IMR-90 (cell line): ENCODE results near the gene UST. TPM values are rescaled to one million over a fixed set of nuclear protein-coding genes. Genes with fewer than 3 reads are reported as not detected.

Experiments
- ATAC-seq: fragments of 200-7000 bp; cut with Tn5 transposase; 2 replicates; pipeline ENCODE4 v1.9.1; 2020; ENCODE audit warnings: low read depth, mild to moderate bottlenecking, moderate library complexity
- BruUV-seq: library from RNA; stranded (reverse); fragments of 400-500 nt; replicated peaks from 2 replicates; lab custom pipeline; 2021; lab: Mats Ljungman, UMichigan
- CTCF ChIA-PET: fragments of 300-600 bp; formaldehyde crosslinking; extraction: SDS; loops from one replicate; lab custom pipeline; 2021; ENCODE audit warnings: antibody characterized with exemption; lab: Yijun Ruan, JAX
- POLR2A ChIA-PET: fragments of 300-600 bp; sonication (Branson Sonifier 250); formaldehyde crosslinking; loops from one replicate; lab custom pipeline; 2022; ENCODE audit warnings: antibody characterized with exemption; ENCODE audit not compliant: unreplicated experiment; lab: Charles Lee
- DNase-seq: peaks from one replicate; pipeline ENCODE4 v3.0.0; 2013
- H2AFZ ChIP-seq: replicated peaks from 2 replicates; pipeline ENCODE3; 2013; ENCODE audit warnings: low read length, mild to moderate bottlenecking; ENCODE audit not compliant: poor library complexity
- H2AK5ac ChIP-seq: 2 replicates; pipeline ENCODE4 v1.6.1; 2013; ENCODE audit warnings: low read depth, low read length, inconsistent platforms
- H2AK9ac ChIP-seq: replicated peaks from 2 replicates; pipeline ENCODE3; 2013; ENCODE audit warnings: mild to moderate bottlenecking, low read depth, low read length, moderate library complexity; ENCODE audit not compliant: poor library complexity
- H2BK120ac ChIP-seq: 2 replicates; pipeline ENCODE4 v1.6.1; 2013; ENCODE audit warnings: low read depth, low read length, inconsistent platforms
- H2BK15ac ChIP-seq: 3 replicates; pipeline ENCODE4 v1.6.1; 2013; ENCODE audit warnings: low read depth, low read length, inconsistent platforms
- H2BK20ac ChIP-seq: 2 replicates; pipeline ENCODE4 v1.6.1; 2013; ENCODE audit warnings: low read depth, mild to moderate bottlenecking, inconsistent platforms, low read length, moderate library complexity
- H2BK5ac ChIP-seq: 2 replicates; pipeline ENCODE4 v1.6.1; 2013; ENCODE audit warnings: mild to moderate bottlenecking, low read depth, low read length, inconsistent platforms; ENCODE audit not compliant: poor library complexity, severe bottlenecking
- H3K14ac ChIP-seq: replicated peaks from 2 replicates; pipeline ENCODE4 v1.6.1; 2013; ENCODE audit warnings: low read depth, low read length, inconsistent platforms
- H3K18ac ChIP-seq: 2 replicates; pipeline ENCODE4 v1.6.1; 2013; ENCODE audit warnings: low read depth, low read length, control low read depth
- H3K23ac ChIP-seq: 2 replicates; pipeline ENCODE4 v1.6.1; 2013; ENCODE audit warnings: low read depth, low read length, inconsistent platforms
- H3K27ac ChIP-seq: 2 replicates; pipeline ENCODE4 v1.5.1; 2013; ENCODE audit warnings: mild to moderate bottlenecking, control low read depth, low read length; ENCODE audit not compliant: insufficient read depth
- H3K27me3 ChIP-seq: 2 replicates; pipeline ENCODE4 v1.6.1; 2013; ENCODE audit warnings: low read length; ENCODE audit not compliant: control insufficient read depth, insufficient read depth
- H3K36me3 ChIP-seq: 2 replicates; pipeline ENCODE4 v1.6.1; 2013; ENCODE audit warnings: low read length, mixed read lengths; ENCODE audit not compliant: control insufficient read depth, insufficient read depth
- H3K4ac ChIP-seq: 2 replicates; pipeline ENCODE4 v1.6.1; 2013; ENCODE audit warnings: low read depth, low read length, inconsistent platforms
- H3K4me1 ChIP-seq: 2 replicates; pipeline ENCODE4 v1.6.1; 2013; ENCODE audit warnings: low read length, mixed read lengths; ENCODE audit not compliant: control insufficient read depth, insufficient read depth
- H3K4me2 ChIP-seq: 2 replicates; pipeline ENCODE4 v1.6.1; 2013; ENCODE audit warnings: low read depth, mild to moderate bottlenecking, control low read depth, low read length, moderate library complexity
- H3K4me3 ChIP-seq: 2 replicates; pipeline ENCODE4 v1.5.1; 2013; ENCODE audit warnings: low read depth, mild to moderate bottlenecking, control low read depth, low read length, moderate library complexity; ENCODE audit not compliant: insufficient read depth
- H3K56ac ChIP-seq: 2 replicates; pipeline ENCODE4 v1.6.1; 2013; ENCODE audit warnings: low read length, inconsistent platforms; ENCODE audit not compliant: insufficient read depth; ENCODE audit errors: extremely low read depth
- H3K79me1 ChIP-seq, 2 experiments: 2 replicates each; pipeline ENCODE4 v1.6.1; 2013; ENCODE audit warnings: low read length in 2 of 2, inconsistent platforms in 1 of 2, low read depth in 1 of 2
- H3K9ac ChIP-seq: 2 replicates; pipeline ENCODE4 v1.6.1; 2013; ENCODE audit warnings: low read depth, low read length, control low read depth
- H3K9me1 ChIP-seq: 2 replicates; pipeline ENCODE4 v1.6.1; 2013; ENCODE audit warnings: low read length, inconsistent platforms; ENCODE audit not compliant: insufficient read depth
- H3K9me3 ChIP-seq: 2 replicates; pipeline ENCODE4 v1.6.1; 2013; ENCODE audit warnings: low read length; ENCODE audit not compliant: control insufficient read depth, insufficient read depth
- H4K20me1 ChIP-seq: 2 replicates; pipeline ENCODE4 v1.6.1; 2013; ENCODE audit warnings: low read length, inconsistent platforms; ENCODE audit not compliant: insufficient read depth
- H4K5ac ChIP-seq: 2 replicates; pipeline ENCODE4 v1.6.1; 2013; ENCODE audit warnings: mild to moderate bottlenecking, low read depth, low read length, control low read depth
- H4K8ac ChIP-seq, 2 experiments: 2 replicates each; pipeline ENCODE4 v1.6.1; 2013; ENCODE audit warnings: low read depth in 2 of 2, low read length in 2 of 2, control low read depth in 1 of 2, inconsistent platforms in 1 of 2
- H4K91ac ChIP-seq: 2 replicates; pipeline ENCODE4 v1.6.1; 2013; ENCODE audit warnings: low read depth, low read length, inconsistent platforms; ENCODE audit not compliant: insufficient read depth
- CEBPB ChIP-seq: IDR thresholded peaks from 2 replicates; pipeline ENCODE4 v1.6.1; 2012; ENCODE audit warnings: low read depth, low read length, improper control_type of control experiment
- FOS ChIP-seq: fragments of 150-350 bp; IDR thresholded peaks from 2 replicates; pipeline ENCODE4 v1.6.1; 2016; ENCODE audit warnings: low read depth, low read length
- RAD21 ChIP-seq: IDR thresholded peaks from 2 replicates; pipeline ENCODE4 v1.6.1; 2012; ENCODE audit warnings: low read length, improper control_type of control experiment
- WGBS, 2 experiments: methylation state at CpG; one replicate each; pipeline versions ENCODE4 v1.1.5 to v1.1.7; 2013; ENCODE audit warnings: missing lambda C conversion rate in 2 of 2; ENCODE audit not compliant: insufficient read length in 1 of 2; ENCODE audit errors: extremely low coverage in 2 of 2; 5-methylcytosine and 5-hydroxymethylcytosine counted together
- dilution Hi-C: fragments of 300-500 bp; cut with HindIII; formaldehyde crosslinking; loops from one replicate; pipeline ENCODE4 v1.14.3; 2018; ENCODE audit warnings: low sequenced_read_pairs; ENCODE audit not compliant: unreplicated experiment
- in situ Hi-C: fragments of 300-500 bp; cut with MboI; formaldehyde crosslinking; loops from 3 replicates; pipeline ENCODE4 v1.14.3; 2019; ENCODE audit warnings: low sequenced_read_pairs, inconsistent platforms, mixed read lengths
- intact Hi-C: fragments of 100-400 bp; cut with micrococcal nuclease; formaldehyde crosslinking; loops from 2 replicates; pipeline ENCODE4 v1.10.0; 2022
- polyA plus RNA-seq, 3 experiments: library from polyadenylated mRNA; depleted of rRNA; stranded (reverse); fragments of >200 nt; gene quantifications; 2 replicates each; pipeline ENCODE4 v1.2.3, GENCODE V29; 2012; ENCODE audit warnings: low replicate concordance in 1 of 3
- total RNA-seq: library from RNA; depleted of rRNA; stranded (reverse); fragments of >200 nt; gene quantifications from 2 replicates; pipeline ENCODE4 v1.2.3, GENCODE V29; 2012

UST gene
- total and polyA plus RNA-seq, 2 of the 4 experiments (the other 2 are of a cell fraction) = 7.7 to 13.8 TPM

DNA sequence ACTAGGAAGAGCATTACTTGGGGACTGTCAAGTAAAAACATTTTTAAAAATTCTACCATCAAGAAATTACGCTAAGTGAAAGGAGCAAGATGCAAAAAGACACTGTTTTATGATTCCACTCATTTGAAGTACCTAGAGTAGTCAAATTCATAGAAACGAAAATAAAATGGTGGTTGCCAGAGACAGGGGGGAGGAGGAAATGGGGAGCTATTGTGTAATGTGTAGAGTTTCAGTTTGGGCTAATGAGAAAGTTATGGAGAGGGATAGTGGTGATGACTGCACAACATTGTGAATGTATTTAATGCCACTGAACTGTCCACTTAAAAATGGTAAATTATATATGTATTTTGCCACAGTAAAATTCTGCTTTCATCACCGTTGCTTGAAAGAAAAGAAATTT lies 83.8 kb downstream of the UST start:
- Histone ChIP-seq H3K9me3 (no peaks in the 10 kb centered on the region), H4K5ac (no peak overlapping the region), H2BK15ac (no peak overlapping the region), H2AK9ac (no peak overlapping the region), H2BK5ac (no peak overlapping the region), H3K23ac (no peak overlapping the region), H3K36me3 (no peaks in the 10 kb centered on the region), H2BK120ac (no peak overlapping the region), H3K18ac (no peak overlapping the region), H3K79me1 (peaks cover 12 to 22% of the 10 kb centered on the region in 2 experiments; a peak in 3 of 4 replicates), H2AK5ac (no peak overlapping the region), H4K8ac (no peak overlapping the region), H3K14ac (no peak overlapping the region), H3K9me1 (peaks cover 3% of the 10 kb centered on the region; the same call in 1 of the 2 replicates), H3K4me1 (peaks cover 6% of the 10 kb centered on the region), H3K56ac (no peak overlapping the region), H2BK20ac (no peak overlapping the region), H3K4me3 (no peak overlapping the region), H3K4me2 (no peak overlapping the region), H3K4ac (no peak overlapping the region), H3K9ac (no peak overlapping the region), H3K27me3 (no peaks in the 10 kb centered on the region), H3K27ac (no peak overlapping the region), H4K20me1 (0 out of 2 replicates have a peak, but pooled peaks cover 5% of the 10 kb centered on the region), H4K91ac (no peak overlapping the region), H2AFZ (no peak overlapping the region)
- ATAC-seq = no peak
- ChIA-PET CTCF (no interaction called here), POLR2A (no interaction called here)
- no TSS peak for BruUV-seq
- DNase-seq = no peak
- dilution Hi-C loops (no loop called here), intact Hi-C loops (loop anchor here (10.0 kb wide), 1 partner anchor 256 kb away; no protein-coding TSS in a partner anchor), in situ Hi-C loops (no loop called here)
- no peak for TF ChIP-seq RAD21
- no peak for TF ChIP-seq FOS
- TF ChIP-seq CEBPB = 0 out of 2 replicates have a peak, but pooled peaks have one; percentile 14
- WGBS, 2 experiments = no CpG with 5 or more reads among the region's 3 CpGs
